ENCODE results near the gene QDPR.
"Not testable (repeated sequence)": the region's sequence is repeated elsewhere in the genome, so short reads cannot be mapped to it uniquely, and the experiment has no call there.

Gene QDPR

GRCh38 chr4:17492058-17492741, 19.7 kb downstream of the QDPR start:
- no peak for DNase-seq (ENCODE audit: extremely low read depth in 1 of 2, low read depth in 1 of 2)

GRCh38 chr4:17491196-17491595, 20.7 kb downstream of the QDPR start:
- DNase-seq (ENCODE audit: extremely low read depth in 1 of 2, low read depth in 1 of 2): no peak

GRCh38 chr4:17490575-17491059, 21.3 kb downstream of the QDPR start:
- no peak for DNase-seq (ENCODE audit: extremely low read depth in 1 of 2, low read depth in 1 of 2)

- DNase-seq (ENCODE audit: extremely low read depth in 1 of 2, low read depth in 1 of 2): no peak
Observed at GRCh38 chr4:17489721-17490120, 22.2 kb downstream of the QDPR start.

- DNase-seq (ENCODE audit: extremely low read depth in 1 of 2, low read depth in 1 of 2): no peak
Observed at GRCh38 chr4:17489123-17489522, 22.8 kb downstream of the QDPR start.

GRCh38 chr4:17482716-17483115, 29.2 kb downstream of the QDPR start:
- no peak for DNase-seq (ENCODE audit: extremely low read depth in 1 of 2, low read depth in 1 of 2)

- no peak for DNase-seq (ENCODE audit: extremely low read depth in 1 of 2, low read depth in 1 of 2)
Observed at GRCh38 chr4:17480955-17481354, 30.9 kb downstream of the QDPR start.

- no peak for DNase-seq (ENCODE audit: extremely low read depth in 1 of 2, low read depth in 1 of 2)
Observed at GRCh38 chr4:17480210-17480927, 31.5 kb downstream of the QDPR start.

GRCh38 chr4:17477774-17478472, 34.0 kb downstream of the QDPR start:
- DNase-seq (ENCODE audit: extremely low read depth in 1 of 2, low read depth in 1 of 2): no peak

GRCh38 chr4:17476853-17477252, 35.0 kb downstream of the QDPR start:
- no peak for DNase-seq (ENCODE audit: extremely low read depth in 1 of 2, low read depth in 1 of 2)

- DNase-seq (ENCODE audit: extremely low read depth in 1 of 2, low read depth in 1 of 2): no peak
Observed at GRCh38 chr4:17475481-17475880, 36.4 kb downstream of the QDPR start.

- DNase-seq (ENCODE audit: extremely low read depth in 1 of 2, low read depth in 1 of 2): no peak
Observed at GRCh38 chr4:17469931-17470674, 41.8 kb downstream of the QDPR start.

- DNase-seq (ENCODE audit: extremely low read depth in 1 of 2, low read depth in 1 of 2): no peak
Observed at GRCh38 chr4:17468619-17469221, 43.2 kb downstream of the QDPR start.

- DNase-seq (ENCODE audit: extremely low read depth in 1 of 2, low read depth in 1 of 2): no peak
Observed at GRCh38 chr4:17463606-17464005, 48.3 kb downstream of the QDPR start.

GRCh38 chr4:17450269-17450804, 61.6 kb downstream of the QDPR start:
- DNase-seq (ENCODE audit: extremely low read depth in 1 of 2, low read depth in 1 of 2): no peak

GRCh38 chr4:17448689-17449088, 63.2 kb downstream of the QDPR start:
- no peak for DNase-seq (ENCODE audit: extremely low read depth in 1 of 2, low read depth in 1 of 2)

- DNase-seq (ENCODE audit: extremely low read depth in 1 of 2, low read depth in 1 of 2): peak in 1 of 2 donors; percentile 13
Observed at GRCh38 chr4:17447675-17448298, 64.1 kb downstream of the QDPR start.

GRCh38 chr4:17447056-17447455, 64.8 kb downstream of the QDPR start:
- DNase-seq (ENCODE audit: extremely low read depth in 1 of 2, low read depth in 1 of 2): no peak

GRCh38 chr4:17442477-17442876, 69.4 kb downstream of the QDPR start:
- DNase-seq (ENCODE audit: extremely low read depth in 1 of 2, low read depth in 1 of 2): not testable (repeated sequence)

GRCh38 chr4:17437396-17437795, 74.5 kb downstream of the QDPR start:
- DNase-seq (ENCODE audit: extremely low read depth in 1 of 2, low read depth in 1 of 2): no peak
